Karpas-422 (cell line): ENCODE data around the gene RALGAPA2. TPM values are rescaled to one million over a fixed set of nuclear protein-coding genes. Genes with fewer than 3 reads are reported as not detected.

Experiments
- DNase-seq: peaks from one replicate; pipeline ENCODE4 v3.0.0-alpha.2; 2015
- H2AFZ ChIP-seq: fragments of 200-600 bp; sonication (generic); 2 replicates; pipeline ENCODE4 v1.6.1; 2014; ENCODE audit warnings: antibody characterized with exemption, low read length, mixed read lengths
- H3K27ac ChIP-seq: fragments of 200-600 bp; sonication (generic); 2 replicates; pipeline ENCODE4 v1.5.1; 2014; ENCODE audit warnings: mild to moderate bottlenecking, low read length, moderate library complexity
- H3K27me3 ChIP-seq: fragments of 200-600 bp; sonication (generic); 2 replicates; pipeline ENCODE4 v1.6.1; 2014; ENCODE audit warnings: low read length, mixed read lengths
- H3K36me3 ChIP-seq: fragments of 200-600 bp; sonication (generic); 2 replicates; pipeline ENCODE4 v1.6.1; 2014; ENCODE audit warnings: low read length, mixed read lengths; ENCODE audit not compliant: insufficient read depth
- H3K4me1 ChIP-seq: fragments of 200-600 bp; sonication (generic); 2 replicates; pipeline ENCODE4 v1.6.1; 2014; ENCODE audit warnings: mild to moderate bottlenecking, low read length, mixed read lengths
- H3K4me2 ChIP-seq: fragments of 200-600 bp; sonication (generic); 2 replicates; pipeline ENCODE4 v1.6.1; 2014; ENCODE audit warnings: low read length, low read depth, mild to moderate bottlenecking; ENCODE audit not compliant: poor library complexity, severe bottlenecking
- H3K4me3 ChIP-seq: fragments of 200-600 bp; sonication (generic); 2 replicates; pipeline ENCODE4 v1.5.1; 2014; ENCODE audit warnings: mild to moderate bottlenecking, antibody characterized with exemption, low read length, mixed read lengths
- H3K79me2 ChIP-seq: fragments of 200-600 bp; sonication (generic); 2 replicates; pipeline ENCODE4 v1.6.1; 2014; ENCODE audit warnings: mild to moderate bottlenecking, low read length, mixed read lengths
- H3K9ac ChIP-seq: fragments of 200-600 bp; sonication (generic); 2 replicates; pipeline ENCODE4 v1.6.0; 2014; ENCODE audit warnings: low read length
- H3K9me2 ChIP-seq: fragments of 200-600 bp; sonication (generic), shearing (Covaris generic); replicated peaks from 2 replicates; pipeline ENCODE4 v1.6.0; 2014; ENCODE audit warnings: mild to moderate bottlenecking, low read length, moderate library complexity; ENCODE audit not compliant: insufficient read depth
- H3K9me3 ChIP-seq: fragments of 300-700, 200-600 bp; sonication (generic); 2 replicates; pipeline ENCODE4 v1.6.1; 2014; ENCODE audit warnings: low read length, mixed read lengths
- H4K20me1 ChIP-seq: fragments of 200-600 bp; sonication (generic); 2 replicates; pipeline ENCODE4 v1.6.1; 2014; ENCODE audit warnings: mild to moderate bottlenecking, antibody characterized with exemption, low read length, low read depth; ENCODE audit not compliant: insufficient read depth
- total RNA-seq: library from RNA; depleted of rRNA; stranded (reverse); fragments of >200 nt; shearing (Covaris generic); gene quantifications from 2 replicates; pipeline ENCODE4 v1.2.3, GENCODE V29; 2014; ENCODE audit warnings: low replicate concordance

RALGAPA2 gene
- total RNA-seq, 1 experiment from 2014 or later = 6.3 TPM

- Histone ChIP-seq H2AFZ (no peak overlapping the region), H3K9me2 (no peaks in the 10 kb centered on the region)
These were observed 343.8 kb downstream of the RALGAPA2 start for GRCh38 chr20:20368418-20369249.

GRCh38 chr20:20367575-20368417 is 344.6 kb downstream of the RALGAPA2 start, which contains the start of gene INSM1:
TSS of gene INSM1 (plus strand) at chr20:20368104. CDS start at chr20:20368268, 164 bp downstream.
- no peak for DNase-seq
- Histone ChIP-seq H3K27me3 (no peaks in the 10 kb centered on the region), H3K4me3 (no peak within 1 kb of the TSS)

More at GRCh38 chr20:20368418-20369249, 343.8 kb downstream of the RALGAPA2 start:
- H3K4me3 ChIP-seq = no peak overlapping the region
- H4K20me1 ChIP-seq = no peaks in the 10 kb centered on the region
- H3K9me3 ChIP-seq = no peaks in the 10 kb centered on the region
- no peaks in the 10 kb centered on the region for H3K36me3 ChIP-seq
- H3K9ac ChIP-seq = no peak overlapping the region
- no peak overlapping the region for H3K27ac ChIP-seq
- no peaks in the 10 kb centered on the region for H3K79me2 ChIP-seq
- H3K4me2 ChIP-seq = no peak overlapping the region
- H3K27me3 ChIP-seq = no peaks in the 10 kb centered on the region
- no peak for DNase-seq
- no peaks in the 10 kb centered on the region for H3K4me1 ChIP-seq

GRCh38 chr20:20366876-20367574 is 345.4 kb downstream of the RALGAPA2 start:
- Histone ChIP-seq H3K79me2 (no peaks in the 10 kb centered on the region), H3K27ac (no peak overlapping the region), H3K27me3 (no peaks in the 10 kb centered on the region), H3K4me2 (no peak overlapping the region), H3K4me1 (no peaks in the 10 kb centered on the region), H3K9ac (no peak overlapping the region), H3K36me3 (no peaks in the 10 kb centered on the region), H3K4me3 (no peak overlapping the region), H3K9me3 (no peaks in the 10 kb centered on the region), H2AFZ (no peak overlapping the region), H3K9me2 (no peaks in the 10 kb centered on the region), H4K20me1 (no peaks in the 10 kb centered on the region)
- DNase-seq = no peak

More at GRCh38 chr20:20367575-20368417, 344.6 kb downstream of the RALGAPA2 start, which contains the start of gene INSM1:
- Histone ChIP-seq H4K20me1 (no peaks in the 10 kb centered on the region), H3K27ac (no peak within 1 kb of the TSS), H3K36me3 (no peaks in the 10 kb centered on the region), H3K9me3 (no peaks in the 10 kb centered on the region), H3K9me2 (no peaks in the 10 kb centered on the region), H3K4me2 (no peak within 1 kb of the TSS), H3K79me2 (no peaks in the 10 kb centered on the region), H3K9ac (no peak within 1 kb of the TSS), H2AFZ (no peak within 1 kb of the TSS), H3K4me1 (no peaks in the 10 kb centered on the region)

GRCh38 chr20:20366551-20366875 is 345.9 kb downstream of the RALGAPA2 start:
- no peaks in the 10 kb centered on the region for H3K79me2 ChIP-seq
- H3K36me3 ChIP-seq = no peaks in the 10 kb centered on the region
- H3K27ac ChIP-seq = no peak overlapping the region
- H3K4me3 ChIP-seq = no peak overlapping the region
- no peaks in the 10 kb centered on the region for H3K4me1 ChIP-seq
- no peaks in the 10 kb centered on the region for H3K27me3 ChIP-seq
- no peak for DNase-seq
- H3K9me2 ChIP-seq = no peaks in the 10 kb centered on the region
- no peak overlapping the region for H3K4me2 ChIP-seq
- no peak overlapping the region for H2AFZ ChIP-seq
- no peaks in the 10 kb centered on the region for H4K20me1 ChIP-seq
- H3K9me3 ChIP-seq = no peaks in the 10 kb centered on the region
- H3K9ac ChIP-seq = no peak overlapping the region

- no peak overlapping the region for H3K9ac ChIP-seq
- no peaks in the 10 kb centered on the region for H3K9me2 ChIP-seq
- no peaks in the 10 kb centered on the region for H3K9me3 ChIP-seq
- no peak overlapping the region for H3K4me2 ChIP-seq
- H3K27ac ChIP-seq = no peak overlapping the region
- H3K79me2 ChIP-seq = no peaks in the 10 kb centered on the region
- no peaks in the 10 kb centered on the region for H3K27me3 ChIP-seq
- H3K4me3 ChIP-seq = no peak overlapping the region
- no peaks in the 10 kb centered on the region for H3K4me1 ChIP-seq
- no peaks in the 10 kb centered on the region for H3K36me3 ChIP-seq
- DNase-seq = no peak
- no peak overlapping the region for H2AFZ ChIP-seq
- H4K20me1 ChIP-seq = no peaks in the 10 kb centered on the region
These were observed 346.8 kb downstream of the RALGAPA2 start for GRCh38 chr20:20365480-20366161.

- no peaks in the 10 kb centered on the region for H3K27me3 ChIP-seq
- H4K20me1 ChIP-seq = no peaks in the 10 kb centered on the region
- H3K9ac ChIP-seq = no peak overlapping the region
- no peak for DNase-seq
- no peak overlapping the region for H2AFZ ChIP-seq
- no peak overlapping the region for H3K4me2 ChIP-seq
- H3K4me3 ChIP-seq = no peak overlapping the region
- H3K36me3 ChIP-seq = no peaks in the 10 kb centered on the region
- H3K79me2 ChIP-seq = no peaks in the 10 kb centered on the region
- no peaks in the 10 kb centered on the region for H3K9me3 ChIP-seq
- H3K27ac ChIP-seq = no peak overlapping the region
- no peaks in the 10 kb centered on the region for H3K4me1 ChIP-seq
- no peaks in the 10 kb centered on the region for H3K9me2 ChIP-seq
These were observed 347.6 kb downstream of the RALGAPA2 start for GRCh38 chr20:20364593-20365479.

GRCh38 chr20:20363799-20364592 is 348.4 kb downstream of the RALGAPA2 start:
- H3K27me3 ChIP-seq = no peaks in the 10 kb centered on the region
- no peaks in the 10 kb centered on the region for H3K36me3 ChIP-seq
- H3K9me2 ChIP-seq = no peaks in the 10 kb centered on the region
- no peaks in the 10 kb centered on the region for H3K4me1 ChIP-seq
- no peak overlapping the region for H3K27ac ChIP-seq
- H3K79me2 ChIP-seq = no peaks in the 10 kb centered on the region
- DNase-seq = no peak
- H2AFZ ChIP-seq = no peak overlapping the region
- no peak overlapping the region for H3K9ac ChIP-seq
- no peak overlapping the region for H3K4me3 ChIP-seq
- no peaks in the 10 kb centered on the region for H4K20me1 ChIP-seq
- no peak overlapping the region for H3K4me2 ChIP-seq
- no peaks in the 10 kb centered on the region for H3K9me3 ChIP-seq
